ENCODE measurements around the gene ZBTB7A.

The ZBTB7A gene

DNA sequence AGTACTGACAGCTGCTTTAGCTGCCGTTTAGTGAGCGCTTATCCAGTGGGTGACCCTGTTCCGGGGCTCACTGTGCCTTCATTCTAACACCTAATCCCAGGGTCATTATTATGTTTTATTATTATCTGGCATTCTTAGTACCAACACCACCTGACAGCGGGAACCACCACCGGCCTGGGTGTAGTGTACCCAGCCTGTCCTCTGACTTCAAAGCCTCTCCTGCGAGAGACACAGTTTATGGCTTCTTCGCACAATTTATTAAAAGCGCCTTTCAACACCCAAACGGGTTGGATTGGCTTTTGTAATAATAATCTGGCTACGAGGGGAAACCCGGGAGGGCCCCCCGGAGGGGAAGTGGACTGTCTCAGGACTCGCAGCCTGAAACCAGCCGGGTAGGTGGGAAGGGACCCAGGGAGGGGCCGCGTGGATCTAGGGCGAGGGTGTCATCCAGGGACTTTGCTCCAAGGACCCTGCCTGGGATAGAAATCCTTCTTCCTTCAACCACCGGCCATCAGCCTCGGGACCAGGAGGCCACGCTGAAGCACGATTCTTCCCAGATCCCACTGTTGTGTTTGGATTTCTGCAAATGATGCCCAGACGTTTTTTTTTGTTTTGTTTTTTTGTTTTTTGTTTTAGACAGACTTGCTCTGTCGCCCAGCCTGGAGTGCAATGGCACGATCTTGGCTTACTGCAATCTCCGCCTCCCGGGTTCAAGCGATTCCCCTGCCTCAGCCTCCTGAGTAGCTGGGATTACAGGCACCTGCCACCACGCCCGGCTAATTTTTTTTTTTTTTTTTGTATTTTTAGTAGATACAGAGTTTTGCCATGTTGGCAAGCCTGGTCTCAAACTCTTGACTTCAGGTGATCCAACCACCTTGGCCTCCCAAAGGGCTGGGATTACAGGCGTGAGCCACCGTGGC lies 1.6 kb upstream of the ZBTB7A start:
- no peak for DNase-seq (ENCODE audit: low read depth in 2 of 2)

DNA sequence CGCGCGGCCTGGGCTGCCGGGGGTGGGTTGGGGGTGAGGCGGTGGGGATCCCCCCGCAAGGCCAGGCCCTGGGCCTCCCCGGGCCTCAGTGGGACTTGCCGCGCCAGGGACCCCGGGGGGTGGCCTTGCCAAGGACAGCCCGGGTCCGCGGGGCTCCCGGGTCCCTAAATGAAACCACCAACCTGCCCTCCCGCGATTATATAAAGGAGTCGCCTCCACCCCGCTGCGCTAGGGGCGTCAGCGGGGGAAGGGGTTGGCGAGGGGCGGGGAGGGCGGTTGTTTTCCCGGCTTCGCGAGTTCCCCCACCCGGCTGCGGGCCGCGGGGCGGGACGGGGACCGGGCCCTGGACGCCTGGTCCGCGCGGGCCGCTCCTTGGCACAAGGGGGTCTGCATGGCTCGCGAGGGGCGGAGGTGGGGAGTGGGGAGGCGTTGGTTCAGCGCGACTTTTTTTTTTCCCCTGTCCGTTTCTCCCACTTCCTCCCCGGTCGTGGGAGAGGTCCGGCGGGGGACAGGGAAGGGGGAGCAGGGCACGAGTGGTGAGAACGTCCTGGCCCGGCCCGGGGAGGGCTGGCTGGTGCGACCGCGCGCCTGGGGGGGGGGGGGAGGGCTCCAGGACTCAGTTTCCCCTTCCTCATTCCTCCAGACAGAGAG lies 822 bp upstream of the ZBTB7A start:
- DNase-seq (ENCODE audit: low read depth in 2 of 2) = no peak

DNA sequence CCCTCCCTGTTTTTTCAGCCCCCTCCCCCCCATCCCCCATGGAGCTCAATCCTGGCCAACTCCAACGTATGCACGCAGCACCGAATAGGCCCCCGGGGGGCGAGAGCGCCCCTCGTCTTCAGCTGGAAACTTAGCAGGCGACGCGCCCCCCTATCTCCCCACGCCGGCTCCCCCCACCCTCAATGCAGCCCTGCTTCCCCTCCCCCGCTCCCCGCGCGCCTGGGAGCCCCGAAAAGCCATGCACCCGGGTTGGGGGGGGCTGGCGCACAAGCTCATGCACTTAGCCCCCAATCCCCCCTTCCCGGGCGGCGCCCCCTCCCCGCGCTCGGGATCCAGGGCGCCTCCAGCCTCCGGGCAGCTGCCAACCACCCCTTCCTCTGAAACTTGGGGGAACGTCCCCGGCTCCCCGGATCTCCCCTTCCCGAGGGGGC lies 508 bp downstream of the ZBTB7A start:
- DNase-seq (ENCODE audit: low read depth in 2 of 2) = no peak

DNA sequence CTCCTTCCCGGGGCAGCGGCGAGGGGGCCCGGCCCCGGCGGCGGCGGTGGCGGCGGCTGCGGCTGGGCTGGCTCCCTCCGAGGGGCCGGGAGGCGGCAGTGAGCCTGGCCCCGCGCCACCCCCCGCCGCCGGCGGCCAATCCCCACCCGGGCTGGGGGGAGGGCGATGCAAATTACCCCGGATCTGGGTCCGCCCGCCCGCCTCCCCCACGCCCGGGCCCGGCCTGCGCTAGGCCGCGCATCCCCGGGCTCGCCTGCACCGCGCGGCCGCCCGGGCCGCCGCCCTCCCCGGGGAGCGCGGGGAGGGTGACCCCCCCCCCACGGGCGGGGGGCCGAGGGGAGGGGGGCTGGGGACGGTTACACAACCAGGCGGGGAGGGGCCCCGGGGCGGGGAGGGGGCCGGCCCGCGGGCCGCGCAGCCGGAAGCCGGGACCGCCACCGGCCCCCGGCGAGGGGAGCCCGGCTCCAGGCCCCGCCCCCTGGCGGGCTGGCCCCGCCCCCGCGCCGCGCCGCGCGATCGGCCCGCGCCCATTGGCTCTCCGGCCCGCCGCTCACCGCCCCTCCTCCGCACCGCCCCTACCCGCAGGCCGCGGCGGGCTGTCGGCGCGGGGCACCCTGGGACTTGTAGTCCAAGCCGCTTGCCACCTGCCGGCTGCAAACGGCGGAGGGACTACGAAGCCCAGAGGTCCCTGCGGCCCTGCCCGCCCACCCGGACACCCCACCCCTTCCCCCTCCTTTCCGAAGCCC lies 1.1 kb downstream of the ZBTB7A start:
- peak; percentile 91 to 92 for DNase-seq (ENCODE audit: low read depth in 2 of 2)

DNA sequence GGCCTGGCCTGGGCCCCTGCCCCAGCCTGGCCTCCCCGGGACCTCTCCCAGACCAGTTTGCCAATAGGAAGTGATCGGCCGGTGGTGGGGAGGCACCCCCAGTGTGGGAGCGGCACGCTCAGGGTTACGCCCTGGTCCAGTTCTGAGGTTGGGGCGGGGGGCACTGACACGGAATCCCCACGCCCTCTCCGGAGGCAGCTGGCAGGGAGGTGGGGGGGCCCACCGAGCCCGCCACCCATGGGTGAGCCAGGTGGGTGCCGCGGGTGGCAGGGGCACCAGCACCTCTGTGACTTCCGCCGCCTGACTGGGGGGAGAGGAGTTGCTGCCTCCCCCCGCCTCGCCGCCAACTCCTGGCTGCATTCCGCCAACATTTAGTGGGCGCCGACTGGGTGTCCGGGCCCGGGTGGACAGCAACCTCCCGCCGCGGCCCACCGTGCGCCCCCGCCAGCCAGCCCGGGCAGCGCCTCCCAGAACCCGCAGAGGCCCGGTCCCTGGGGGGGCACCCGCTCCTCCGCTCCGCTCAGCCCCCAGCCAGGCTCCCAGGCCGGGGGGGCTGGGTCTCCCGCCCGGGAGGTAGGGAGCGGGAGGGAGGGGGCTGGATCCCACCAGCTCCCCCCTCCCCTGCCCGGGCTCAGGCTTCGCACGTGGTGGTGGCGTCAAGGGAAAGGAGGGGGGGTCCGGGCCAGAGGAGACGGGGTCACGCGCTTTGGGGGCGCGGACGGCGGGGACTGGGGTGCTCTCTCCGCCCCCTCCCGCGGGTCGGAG lies 2.0 kb downstream of the ZBTB7A start:
- no peak for DNase-seq (ENCODE audit: low read depth in 2 of 2)

DNA sequence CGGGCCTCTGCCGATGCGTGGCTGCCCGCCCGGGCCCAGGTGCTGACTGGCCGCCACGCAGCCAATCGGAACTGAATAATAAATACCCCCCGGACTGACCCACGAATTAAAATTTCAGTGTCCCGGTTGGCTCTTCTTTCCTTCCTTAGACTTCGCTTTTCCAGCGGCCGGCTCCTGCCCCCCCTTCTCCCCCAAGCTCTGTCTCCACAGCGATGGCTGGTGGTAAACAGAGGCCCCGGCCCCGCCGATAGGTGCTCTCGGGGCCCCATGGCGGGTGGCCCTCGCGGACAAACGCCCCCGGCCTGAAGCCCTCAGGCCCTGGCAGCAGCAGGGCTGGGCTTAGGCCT lies 2.6 kb downstream of the ZBTB7A start:
- no peak for DNase-seq (ENCODE audit: low read depth in 2 of 2)

DNA sequence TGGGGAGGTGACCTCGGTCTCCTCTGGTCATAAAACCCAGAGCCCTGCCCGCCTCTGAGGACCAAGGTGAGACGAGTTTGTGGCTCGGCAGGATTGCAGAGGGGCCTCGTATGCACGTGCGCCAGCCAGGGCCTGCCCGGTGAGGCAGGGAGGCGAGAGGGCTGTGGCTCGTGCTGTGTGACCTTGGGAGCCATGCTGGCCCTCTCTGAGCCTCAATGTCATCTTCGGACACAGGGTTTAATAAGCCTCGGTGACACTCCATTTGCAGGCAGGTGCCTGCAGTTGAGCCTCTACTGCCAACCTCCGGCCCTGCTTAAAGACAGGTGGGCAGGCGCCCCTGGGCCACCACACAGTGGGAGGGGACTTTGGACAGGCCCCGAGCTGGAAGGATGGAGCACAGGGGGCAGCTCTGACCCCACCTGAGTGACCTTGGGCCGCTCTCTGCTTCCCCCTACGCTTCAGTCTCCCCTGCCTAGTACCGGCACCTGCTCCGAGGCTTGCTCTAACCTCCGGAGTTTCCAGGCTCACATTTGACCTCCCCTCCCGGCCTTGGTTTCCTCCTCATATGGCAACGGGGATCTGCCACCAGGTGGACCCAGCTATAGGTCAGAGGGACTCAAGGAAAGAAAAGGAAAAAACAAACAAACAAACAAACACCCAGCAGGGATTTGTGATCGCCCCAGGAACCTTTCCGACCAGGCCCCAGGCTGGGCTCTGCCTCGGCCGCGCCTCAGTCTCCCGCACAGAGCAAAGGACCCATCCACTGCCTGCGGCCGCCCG lies 3.1 kb downstream of the ZBTB7A start:
- DNase-seq (ENCODE audit: low read depth in 2 of 2) = no peak

DNA sequence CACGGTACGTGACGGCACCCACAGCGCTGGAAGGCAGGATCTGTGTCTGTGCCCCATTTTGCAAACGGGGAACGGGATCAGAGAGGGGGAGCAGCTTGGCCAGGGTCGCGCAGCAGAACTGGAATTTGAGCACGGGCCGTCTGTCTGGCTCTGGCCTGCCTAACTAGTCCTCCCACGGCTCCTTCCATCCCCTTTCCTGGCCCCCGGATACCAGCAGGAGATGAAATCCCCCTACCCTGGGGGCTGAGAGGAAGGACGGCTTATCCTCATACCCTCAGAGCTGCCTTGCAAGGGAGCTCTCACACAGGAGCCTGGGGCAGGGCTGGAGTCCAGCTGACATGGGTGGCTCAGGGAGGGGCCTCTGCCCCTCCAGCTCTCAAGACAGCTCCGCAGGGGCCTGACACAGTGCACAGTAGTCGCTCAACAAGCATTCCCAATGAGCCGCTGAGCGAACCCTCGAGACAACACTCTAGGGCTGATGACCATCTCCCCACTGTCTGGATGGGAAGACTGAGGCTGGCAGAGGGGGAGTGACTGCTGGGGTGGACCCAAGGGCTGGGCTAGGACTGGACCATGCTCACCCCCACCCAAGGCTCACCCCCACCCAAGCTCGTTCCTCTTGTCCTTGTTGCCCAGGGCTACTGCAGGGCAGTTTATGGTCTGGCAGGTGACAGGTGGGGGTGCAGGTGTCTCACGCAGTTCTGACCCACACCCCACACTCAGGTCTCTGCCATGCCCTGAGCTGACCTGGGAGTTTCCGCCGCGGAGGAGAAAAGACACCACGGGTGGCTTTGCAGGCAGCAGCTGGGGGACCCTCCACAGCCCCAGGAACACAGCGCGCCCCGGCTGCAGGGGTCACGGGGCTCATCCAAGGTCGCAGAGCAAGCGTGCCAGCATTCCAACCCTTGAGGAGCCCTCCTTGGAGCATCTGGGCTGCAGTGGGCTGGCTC lies 4.0 kb downstream of the ZBTB7A start:
- no peak for DNase-seq (ENCODE audit: low read depth in 2 of 2)

DNA sequence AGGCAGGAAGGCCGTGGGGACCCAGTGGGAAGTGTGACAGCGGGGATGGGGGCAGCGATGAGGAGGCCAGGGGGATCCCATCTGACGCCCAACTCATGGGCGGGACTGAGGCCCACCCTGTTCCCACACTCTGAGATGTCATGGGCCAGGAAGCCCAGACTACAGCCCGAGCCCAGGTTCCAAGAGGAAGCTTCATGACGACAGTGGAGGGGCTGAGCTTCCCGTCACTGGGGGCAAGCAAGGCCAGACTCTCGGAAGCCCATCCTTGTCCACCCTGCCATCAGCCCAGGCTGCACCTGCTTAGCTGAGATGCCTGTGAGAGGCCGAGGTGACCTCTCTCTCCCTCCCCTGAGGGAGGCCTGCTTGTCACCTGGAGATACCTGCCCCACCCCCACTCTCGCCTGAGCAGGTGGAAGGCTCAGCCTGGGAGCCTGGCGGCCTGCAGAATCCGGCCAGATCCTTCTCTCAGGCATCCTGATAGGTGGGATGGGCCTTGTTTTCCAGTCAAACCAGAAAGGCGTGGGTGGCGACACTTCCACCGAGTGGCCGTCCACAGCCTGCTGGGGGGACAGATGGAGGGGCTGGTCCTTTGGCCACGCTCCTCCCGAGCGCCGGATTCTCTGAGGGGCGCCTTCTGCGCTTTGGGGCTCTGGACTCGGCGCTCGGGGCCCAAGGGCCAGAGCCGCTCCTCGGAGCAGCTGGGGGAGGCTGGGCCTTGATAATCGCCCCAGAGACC lies 4.8 kb downstream of the ZBTB7A start:
- no peak for DNase-seq (ENCODE audit: low read depth in 2 of 2)

DNA sequence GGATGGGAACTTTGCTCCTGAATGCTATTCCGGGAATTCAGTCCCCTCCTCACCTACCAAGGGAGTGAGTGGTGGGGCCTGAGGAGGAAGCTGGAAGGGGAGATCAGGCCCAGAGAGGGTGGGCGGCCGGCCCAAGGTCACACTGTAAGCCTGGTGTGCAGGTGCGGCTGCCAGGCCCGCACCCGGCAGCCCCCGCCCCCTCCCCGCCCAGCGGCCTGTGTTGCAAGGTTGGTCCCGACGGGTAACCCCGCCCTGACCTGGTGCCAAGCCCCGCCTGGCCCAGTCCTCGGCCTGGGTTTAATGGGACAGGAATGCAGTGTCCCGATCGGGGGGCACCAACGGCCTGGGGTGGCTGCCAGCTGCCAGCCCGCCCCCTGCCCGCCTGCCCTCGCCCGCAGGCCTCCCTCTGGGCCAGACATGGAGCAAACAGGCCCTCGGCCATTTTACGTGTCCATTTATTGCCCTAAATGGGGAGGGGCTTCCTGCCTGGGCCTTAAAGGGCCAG lies 5.5 kb downstream of the ZBTB7A start:
- DNase-seq (ENCODE audit: low read depth in 2 of 2) = no peak

DNA sequence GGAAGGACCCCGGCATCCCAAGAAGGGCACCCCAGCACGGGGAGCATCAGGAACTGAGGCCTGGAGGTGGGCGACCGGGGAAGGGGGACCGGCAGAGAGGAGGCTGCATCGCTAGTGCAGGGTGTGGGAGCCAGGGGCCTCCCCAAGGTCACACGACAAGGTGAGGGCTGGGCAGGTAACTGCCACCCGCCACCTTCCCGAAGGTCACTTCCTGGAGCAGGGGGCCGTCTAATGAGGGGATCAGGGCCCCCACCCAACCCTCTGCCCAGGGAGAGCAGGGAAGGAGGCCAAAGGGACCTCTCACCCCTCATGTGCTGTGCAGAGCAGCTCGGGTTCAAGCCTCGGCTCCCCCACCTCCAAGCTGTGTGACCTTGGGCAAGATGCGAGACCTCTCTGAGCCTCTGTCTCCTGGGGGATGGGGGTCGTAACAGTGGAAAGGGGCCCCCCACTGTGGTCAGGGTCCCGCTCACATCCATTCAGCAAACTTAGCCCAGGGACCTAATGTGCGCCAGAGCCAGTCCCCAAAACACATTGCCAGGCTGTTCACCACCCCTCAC lies 6.0 kb downstream of the ZBTB7A start:
- DNase-seq (ENCODE audit: low read depth in 2 of 2) = no peak

DNA sequence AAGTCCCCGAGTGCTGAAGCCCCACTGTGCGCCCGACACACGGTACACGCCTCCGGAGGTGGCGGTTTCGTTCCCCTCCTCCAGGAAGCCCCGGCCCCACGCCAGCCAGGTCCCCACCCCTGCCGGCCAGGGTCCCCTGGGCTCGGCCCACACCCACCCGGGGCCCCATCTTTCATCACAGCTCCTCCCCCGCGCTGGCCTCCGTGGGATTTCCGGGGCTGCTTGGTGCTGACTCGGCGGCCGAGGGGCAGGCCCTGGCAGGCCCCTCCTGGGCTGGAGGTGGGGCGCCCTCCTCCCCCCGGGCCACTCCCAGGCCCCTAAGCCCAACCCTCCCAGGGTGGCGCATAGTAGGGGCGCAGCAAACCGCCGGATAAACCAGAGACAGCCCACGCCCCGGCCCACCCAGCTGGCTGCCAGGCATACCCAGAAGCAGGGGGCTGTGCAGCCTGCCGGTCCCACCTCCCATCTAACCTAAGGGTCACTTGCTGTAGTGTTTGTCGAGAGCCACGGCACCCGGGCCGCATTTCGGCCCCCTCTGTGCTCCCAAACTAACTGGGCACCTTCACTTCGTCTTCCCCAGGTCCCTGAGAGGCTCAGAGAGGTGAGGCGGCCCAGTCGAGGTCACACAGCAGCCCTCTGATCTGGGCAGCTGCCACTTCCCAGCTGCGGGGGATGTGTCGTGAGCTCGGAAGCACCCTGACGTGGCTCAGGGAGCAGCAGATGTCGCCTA lies 6.6 kb downstream of the ZBTB7A start:
- DNase-seq (ENCODE audit: low read depth in 2 of 2) = no peak

DNA sequence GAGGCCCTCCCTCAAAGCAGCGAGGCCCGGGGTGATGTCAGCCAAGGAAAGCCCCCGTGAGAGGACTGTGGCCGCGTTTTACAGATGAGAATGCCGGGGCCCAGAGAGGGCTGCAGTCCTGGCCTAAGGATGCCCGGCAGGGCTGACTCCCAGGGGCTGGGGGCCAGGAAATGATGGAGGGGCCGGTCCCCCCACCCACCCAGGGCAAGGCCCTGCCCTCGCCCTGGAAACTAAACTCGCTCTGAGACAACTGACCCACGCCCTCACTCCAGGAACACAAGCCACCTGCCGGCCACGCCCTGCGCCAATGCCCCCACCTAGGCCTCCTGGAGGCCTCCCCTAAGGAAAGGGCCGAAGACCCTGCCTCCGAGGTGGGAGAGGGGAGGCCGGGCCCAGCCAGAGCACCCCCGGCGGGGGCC lies 7.2 kb downstream of the ZBTB7A start:
- DNase-seq (ENCODE audit: low read depth in 2 of 2) = no peak

DNA sequence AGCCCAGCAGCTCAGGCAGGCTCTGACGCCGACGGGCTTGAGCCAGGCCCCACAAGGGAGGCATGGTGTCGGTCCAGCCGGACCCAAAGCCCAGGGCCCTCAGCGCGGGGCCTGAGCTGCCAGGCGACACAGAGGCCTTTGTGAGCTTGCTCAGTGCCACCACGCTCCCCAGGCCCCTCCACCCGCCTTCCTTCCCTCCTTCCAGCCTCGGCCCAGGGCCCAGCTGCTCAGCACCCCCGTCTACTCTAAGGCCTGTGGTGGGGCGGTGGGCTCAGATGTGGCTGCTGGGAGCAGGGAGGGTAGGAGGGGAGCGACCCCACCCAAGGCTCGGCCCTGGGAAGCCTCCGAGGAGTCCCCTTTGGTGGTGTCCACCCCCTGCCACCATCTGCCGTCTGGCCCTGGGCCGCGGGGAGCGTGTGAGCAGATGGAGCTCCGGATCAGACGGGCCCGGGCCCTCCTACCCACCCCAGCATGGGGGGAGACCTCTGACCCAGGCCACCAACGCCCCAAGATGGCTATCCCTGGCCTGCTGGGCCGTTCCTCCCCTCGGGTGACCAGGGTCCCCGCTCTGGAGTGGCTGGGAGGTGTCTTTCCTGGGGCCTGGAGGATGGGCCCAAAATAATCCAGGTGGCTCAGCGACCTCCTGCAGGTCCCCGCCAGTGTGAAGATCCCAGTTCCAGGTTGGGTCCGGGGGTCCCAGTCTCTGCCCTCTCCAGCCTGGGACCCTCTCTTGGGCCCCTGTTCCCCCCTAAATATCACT lies 7.8 kb downstream of the ZBTB7A start:
- no peak for DNase-seq (ENCODE audit: low read depth in 2 of 2)

DNA sequence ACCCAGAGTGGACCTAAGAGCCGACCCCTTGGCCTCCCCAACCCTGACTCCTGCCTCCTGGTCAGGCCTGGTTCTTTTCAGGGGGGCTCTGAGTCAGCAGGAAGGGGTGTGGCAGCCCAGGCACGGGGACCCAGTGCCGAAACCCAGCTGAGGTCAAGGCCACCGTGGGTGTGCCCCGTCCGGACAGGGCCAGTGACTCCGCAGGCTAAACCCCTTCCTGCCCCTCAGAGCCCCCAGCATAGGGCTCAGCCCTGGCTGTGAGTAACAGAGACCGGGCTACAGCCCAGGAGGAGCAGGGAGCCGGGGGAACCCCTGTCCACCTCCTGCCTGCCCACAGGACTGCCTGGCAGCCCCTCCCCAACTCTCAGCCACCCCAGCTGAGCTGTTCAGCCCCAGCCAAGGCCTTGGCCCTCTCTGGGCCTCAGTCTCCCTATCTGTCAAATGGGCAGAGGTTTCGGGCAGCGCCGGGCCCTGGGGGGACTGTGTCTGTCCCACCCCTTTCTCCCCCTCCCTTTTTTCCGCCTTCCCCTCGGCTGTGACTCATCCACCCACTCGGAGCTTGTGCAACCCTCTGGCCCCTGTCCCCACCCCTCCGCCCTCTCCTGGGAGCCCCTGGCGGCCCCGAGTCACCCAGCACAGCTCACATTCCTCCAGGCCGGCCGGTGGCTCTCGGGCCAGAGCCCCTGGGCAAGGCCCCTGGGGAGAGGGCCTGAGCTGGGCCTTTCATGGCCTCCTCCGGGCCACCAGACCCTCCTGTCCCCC lies 8.6 kb downstream of the ZBTB7A start:
- peak in 1 of 2 experiments; percentile 47 for DNase-seq (ENCODE audit: low read depth in 2 of 2)

DNA sequence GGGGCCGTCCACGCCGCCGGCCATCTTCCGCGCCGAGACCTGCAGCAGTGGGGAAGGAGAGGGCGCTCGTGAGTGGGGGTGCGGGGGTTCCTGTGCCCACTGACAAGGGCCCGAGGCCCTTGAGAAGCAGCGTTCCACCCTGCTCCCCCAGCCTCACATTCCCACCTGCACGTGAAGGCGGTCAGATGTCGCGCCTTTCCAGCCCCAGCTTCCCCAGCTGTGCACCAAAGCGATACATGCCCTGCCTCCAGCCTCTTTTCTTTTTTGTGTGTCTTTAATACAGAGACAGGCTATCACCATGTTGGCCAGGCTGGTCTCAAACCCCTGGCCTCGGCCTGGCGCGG lies 11.5 kb downstream of the ZBTB7A start:
- no peak for DNase-seq (ENCODE audit: low read depth in 2 of 2)
